ENCODE results near the gene ASB4. TPM values are rescaled to one million over a fixed set of nuclear protein-coding genes. Genes with fewer than 3 reads are reported as not detected.
"Not testable (repeated sequence)": the region's sequence is repeated elsewhere in the genome, so short reads cannot be mapped to it uniquely, and the experiment has no call there.

ASB4 gene
- total RNA-seq, 1 experiment from 2014 or later = not detected

DNA sequence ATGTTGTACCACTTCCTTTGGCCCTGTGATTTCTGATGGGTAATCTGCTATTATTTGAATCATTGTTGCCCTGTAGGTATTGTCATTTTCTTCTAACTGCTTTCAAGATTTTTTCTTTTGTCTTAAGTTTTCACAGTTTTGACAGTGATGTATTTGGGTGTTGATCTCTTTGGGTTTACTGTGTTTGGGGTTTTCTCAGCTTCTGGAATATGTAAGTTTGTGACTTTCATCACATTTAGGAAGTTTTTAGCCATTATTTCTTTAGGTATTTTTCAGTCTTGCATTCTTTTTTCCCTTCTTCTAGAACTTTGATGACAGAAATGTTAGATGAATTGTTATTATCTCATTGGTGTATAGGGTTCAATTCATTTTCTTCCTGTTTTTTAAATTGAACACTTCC lies 27.8 kb upstream of the ASB4 start:
- Histone ChIP-seq H3K9me3 (ENCODE audit: low read length) (no peaks in the 10 kb centered on the region), H3K4me1 (ENCODE audit: low read length) (peaks cover 4% of the 10 kb centered on the region), H3K36me3 (ENCODE audit: insufficient read depth, low read length) (no peaks in the 10 kb centered on the region), H3K4me2 (ENCODE audit: low read depth, low read length, poor library complexity, severe bottlenecking) (no peak overlapping the region), H3K9me2 (replicated peaks; ENCODE audit: insufficient read depth, low read length) (no peaks in the 10 kb centered on the region), H3K4me3 (ENCODE audit: low read length) (no peak overlapping the region), H2AFZ (ENCODE audit: low read length) (no peak overlapping the region), H3K27ac (ENCODE audit: low read length) (no peak overlapping the region), H4K20me1 (ENCODE audit: insufficient read depth, low read depth, low read length) (no peaks in the 10 kb centered on the region), H3K79me2 (ENCODE audit: low read length) (no peaks in the 10 kb centered on the region), H3K27me3 (ENCODE audit: low read length) (no peaks in the 10 kb centered on the region), H3K9ac (ENCODE audit: low read length) (no peak overlapping the region)
- no peak for DNase-seq

- H3K9me2 ChIP-seq (replicated peaks; ENCODE audit: insufficient read depth, low read length); H4K20me1 ChIP-seq (ENCODE audit: insufficient read depth, low read depth, low read length); H3K9me3 ChIP-seq (ENCODE audit: low read length); H3K4me1 ChIP-seq (ENCODE audit: low read length); H3K4me3 ChIP-seq (ENCODE audit: low read length); H3K27ac ChIP-seq (ENCODE audit: low read length); H3K36me3 ChIP-seq (ENCODE audit: insufficient read depth, low read length); H3K4me2 ChIP-seq (ENCODE audit: low read depth, low read length, poor library complexity, severe bottlenecking); H2AFZ ChIP-seq (ENCODE audit: low read length); H3K79me2 ChIP-seq (ENCODE audit: low read length); H3K27me3 ChIP-seq (ENCODE audit: low read length); H3K9ac ChIP-seq (ENCODE audit: low read length); DNase-seq: not testable (repeated sequence)
Measured at GRCh38 chr7:95460653-95461052, 25.1 kb upstream of the ASB4 start.

DNA sequence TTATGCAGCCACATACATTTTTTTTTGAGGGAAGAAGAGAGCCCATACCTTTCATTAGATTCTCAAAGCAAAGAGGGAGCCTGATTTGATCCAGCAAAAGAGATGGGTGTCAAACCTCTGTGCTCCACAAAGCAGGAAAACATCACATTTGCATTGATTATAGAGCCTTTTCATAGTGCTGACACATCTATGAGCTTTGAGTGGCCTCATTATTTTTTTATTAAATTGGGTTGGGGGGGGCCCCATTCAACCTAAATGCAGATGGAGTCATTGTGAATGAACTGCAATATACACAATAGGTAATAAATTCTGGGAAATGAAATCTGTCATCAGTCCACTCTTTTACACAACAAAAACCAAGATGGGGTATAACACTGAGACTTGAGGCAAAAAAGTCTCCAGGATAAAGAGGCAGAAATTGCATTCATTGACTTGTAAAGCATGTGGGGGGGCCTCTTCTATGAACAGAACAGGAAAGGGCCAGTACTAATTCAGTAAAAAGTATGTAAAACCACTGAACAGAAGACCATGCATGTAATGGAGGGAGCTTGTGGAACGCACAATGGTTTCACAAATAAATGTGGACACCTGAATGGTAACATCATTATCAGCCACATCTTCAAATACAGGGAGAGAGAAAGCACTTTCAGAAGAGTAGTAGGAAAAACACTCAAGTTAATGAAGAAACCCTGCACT lies 17.7 kb upstream of the ASB4 start:
- no peak overlapping the region for H2AFZ ChIP-seq (ENCODE audit: low read length)
- H3K4me2 ChIP-seq (ENCODE audit: low read depth, low read length, poor library complexity, severe bottlenecking) = no peak overlapping the region
- H3K79me2 ChIP-seq (ENCODE audit: low read length) = no peaks in the 10 kb centered on the region
- no peaks in the 10 kb centered on the region for H4K20me1 ChIP-seq (ENCODE audit: insufficient read depth, low read depth, low read length)
- no peaks in the 10 kb centered on the region for H3K27me3 ChIP-seq (ENCODE audit: low read length)
- no peak for DNase-seq
- no peak overlapping the region for H3K9ac ChIP-seq (ENCODE audit: low read length)
- H3K27ac ChIP-seq (ENCODE audit: low read length) = no peak overlapping the region
- no peak overlapping the region for H3K4me3 ChIP-seq (ENCODE audit: low read length)
- no peaks in the 10 kb centered on the region for H3K4me1 ChIP-seq (ENCODE audit: low read length)
- no peaks in the 10 kb centered on the region for H3K9me2 ChIP-seq (replicated peaks; ENCODE audit: insufficient read depth, low read length)
- no peaks in the 10 kb centered on the region for H3K9me3 ChIP-seq (ENCODE audit: low read length)
- no peaks in the 10 kb centered on the region for H3K36me3 ChIP-seq (ENCODE audit: insufficient read depth, low read length)

DNA sequence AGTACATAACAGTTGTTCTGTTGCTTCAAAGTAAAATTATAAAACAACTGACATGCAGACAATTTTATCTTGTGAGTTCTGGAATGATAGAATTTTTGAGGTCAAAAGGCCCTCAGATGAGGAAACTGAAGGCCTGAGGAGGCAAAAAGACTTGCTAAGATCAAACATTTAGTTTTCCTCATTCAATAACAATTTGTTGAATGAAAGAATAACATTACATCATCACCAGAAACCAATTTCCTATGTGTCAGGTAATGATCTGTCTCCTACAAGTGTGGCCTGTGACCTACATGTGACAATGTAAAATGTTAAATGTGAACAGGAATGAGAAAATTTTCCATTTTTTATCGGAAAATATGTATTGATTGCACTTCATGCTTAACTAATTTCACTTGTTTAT lies 16.6 kb upstream of the ASB4 start:
- Histone ChIP-seq H3K9me2 (replicated peaks; ENCODE audit: insufficient read depth, low read length) (no peaks in the 10 kb centered on the region), H3K36me3 (ENCODE audit: insufficient read depth, low read length) (no peaks in the 10 kb centered on the region), H3K4me3 (ENCODE audit: low read length) (no peak overlapping the region), H3K9ac (ENCODE audit: low read length) (no peak overlapping the region), H3K9me3 (ENCODE audit: low read length) (no peaks in the 10 kb centered on the region), H3K27me3 (ENCODE audit: low read length) (no peaks in the 10 kb centered on the region), H4K20me1 (ENCODE audit: insufficient read depth, low read depth, low read length) (no peaks in the 10 kb centered on the region), H3K27ac (ENCODE audit: low read length) (no peak overlapping the region), H3K79me2 (ENCODE audit: low read length) (no peaks in the 10 kb centered on the region), H3K4me2 (ENCODE audit: low read depth, low read length, poor library complexity, severe bottlenecking) (no peak overlapping the region), H2AFZ (ENCODE audit: low read length) (no peak overlapping the region), H3K4me1 (ENCODE audit: low read length) (no peaks in the 10 kb centered on the region)
- no peak for DNase-seq

DNA sequence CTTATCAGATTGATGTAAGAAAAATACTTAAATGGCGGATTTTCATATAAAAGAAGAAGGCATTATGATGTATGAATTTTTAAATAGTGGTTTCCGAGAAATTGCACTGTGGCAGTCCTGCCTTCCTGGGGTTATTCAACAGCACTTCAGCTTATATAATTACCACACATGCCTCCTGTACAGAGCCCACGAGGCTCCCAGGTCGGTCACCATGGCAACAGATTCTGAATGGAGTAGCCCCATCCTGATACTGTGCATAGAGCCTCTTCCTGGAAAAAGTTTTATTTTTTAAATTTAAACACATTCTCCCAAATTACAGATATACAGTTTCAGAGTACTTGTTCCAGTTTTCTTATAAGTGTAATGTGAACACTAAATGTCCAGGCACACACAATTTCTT lies 15.9 kb upstream of the ASB4 start:
- no peak overlapping the region for H3K4me2 ChIP-seq (ENCODE audit: low read depth, low read length, poor library complexity, severe bottlenecking)
- no peak overlapping the region for H2AFZ ChIP-seq (ENCODE audit: low read length)
- no peak for DNase-seq

GRCh38 chr7:95470452-95470851 lies 15.3 kb upstream of the ASB4 start:
- Histone ChIP-seq H3K4me3 (ENCODE audit: low read length) (no peak overlapping the region), H3K27me3 (ENCODE audit: low read length) (no peaks in the 10 kb centered on the region), H3K27ac (ENCODE audit: low read length) (no peak overlapping the region), H3K9ac (ENCODE audit: low read length) (no peak overlapping the region), H3K79me2 (ENCODE audit: low read length) (no peaks in the 10 kb centered on the region), H3K9me3 (ENCODE audit: low read length) (no peaks in the 10 kb centered on the region), H4K20me1 (ENCODE audit: insufficient read depth, low read depth, low read length) (no peaks in the 10 kb centered on the region), H2AFZ (ENCODE audit: low read length) (no peak overlapping the region), H3K4me1 (ENCODE audit: low read length) (no peaks in the 10 kb centered on the region), H3K9me2 (replicated peaks; ENCODE audit: insufficient read depth, low read length) (no peaks in the 10 kb centered on the region), H3K4me2 (ENCODE audit: low read depth, low read length, poor library complexity, severe bottlenecking) (no peak overlapping the region), H3K36me3 (ENCODE audit: insufficient read depth, low read length) (no peaks in the 10 kb centered on the region)
- DNase-seq = no peak

More for the DNA sequence above, 15.9 kb upstream of the ASB4 start:
- H3K79me2 ChIP-seq (ENCODE audit: low read length) = no peaks in the 10 kb centered on the region
- H3K9me2 ChIP-seq (replicated peaks; ENCODE audit: insufficient read depth, low read length) = no peaks in the 10 kb centered on the region
- H3K27ac ChIP-seq (ENCODE audit: low read length) = no peak overlapping the region
- H4K20me1 ChIP-seq (ENCODE audit: insufficient read depth, low read depth, low read length) = no peaks in the 10 kb centered on the region
- no peak overlapping the region for H3K9ac ChIP-seq (ENCODE audit: low read length)
- H3K4me1 ChIP-seq (ENCODE audit: low read length) = no peaks in the 10 kb centered on the region
- no peaks in the 10 kb centered on the region for H3K9me3 ChIP-seq (ENCODE audit: low read length)
- no peaks in the 10 kb centered on the region for H3K27me3 ChIP-seq (ENCODE audit: low read length)
- no peak overlapping the region for H3K4me3 ChIP-seq (ENCODE audit: low read length)
- no peaks in the 10 kb centered on the region for H3K36me3 ChIP-seq (ENCODE audit: insufficient read depth, low read length)

- Histone ChIP-seq H4K20me1 (ENCODE audit: insufficient read depth, low read depth, low read length) (no peaks in the 10 kb centered on the region), H3K27ac (ENCODE audit: low read length) (no peak overlapping the region), H3K4me2 (ENCODE audit: low read depth, low read length, poor library complexity, severe bottlenecking) (no peak overlapping the region), H3K9me2 (replicated peaks; ENCODE audit: insufficient read depth, low read length) (no peaks in the 10 kb centered on the region), H3K36me3 (ENCODE audit: insufficient read depth, low read length) (no peaks in the 10 kb centered on the region), H3K9me3 (ENCODE audit: low read length) (no peaks in the 10 kb centered on the region), H3K4me1 (ENCODE audit: low read length) (no peaks in the 10 kb centered on the region), H3K4me3 (ENCODE audit: low read length) (no peak overlapping the region), H3K27me3 (ENCODE audit: low read length) (no peaks in the 10 kb centered on the region), H3K79me2 (ENCODE audit: low read length) (no peaks in the 10 kb centered on the region), H3K9ac (ENCODE audit: low read length) (no peak overlapping the region), H2AFZ (ENCODE audit: low read length) (no peak overlapping the region)
- no peak for DNase-seq
Measured at GRCh38 chr7:95471071-95471470, 14.7 kb upstream of the ASB4 start.

DNA sequence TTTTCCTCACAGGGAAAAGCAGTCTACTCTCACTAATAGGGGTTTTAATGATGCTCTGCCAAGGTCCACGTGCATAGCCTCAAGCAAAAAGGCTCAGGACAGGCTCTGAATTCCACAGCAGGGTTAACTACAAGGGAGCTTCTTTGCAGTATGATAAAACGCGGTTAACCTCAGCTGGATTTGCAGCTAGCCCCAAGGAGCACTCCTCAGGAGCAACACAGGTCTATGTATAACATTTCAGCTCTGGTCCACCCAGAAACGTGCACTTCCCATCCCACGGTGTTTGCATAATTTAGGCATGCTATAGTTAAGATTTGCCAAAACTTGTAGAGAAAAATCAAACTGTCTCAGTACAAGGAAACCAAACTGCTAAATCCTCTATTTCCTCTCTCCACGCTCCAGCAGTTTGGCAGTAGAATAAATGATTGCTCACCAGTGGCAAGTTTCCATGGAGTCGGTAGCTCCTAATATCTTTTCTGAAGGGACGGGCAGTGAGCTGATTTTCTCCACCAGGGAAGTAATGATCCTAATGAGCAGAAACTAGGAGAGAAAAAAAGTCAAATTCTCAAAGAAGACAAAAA lies 13.1 kb upstream of the ASB4 start:
- H3K4me2 ChIP-seq (ENCODE audit: low read depth, low read length, poor library complexity, severe bottlenecking) = no peak overlapping the region
- no peaks in the 10 kb centered on the region for H3K36me3 ChIP-seq (ENCODE audit: insufficient read depth, low read length)
- no peak overlapping the region for H3K4me3 ChIP-seq (ENCODE audit: low read length)
- H3K9me2 ChIP-seq (replicated peaks; ENCODE audit: insufficient read depth, low read length) = no peaks in the 10 kb centered on the region
- no peak overlapping the region for H2AFZ ChIP-seq (ENCODE audit: low read length)
- H3K9me3 ChIP-seq (ENCODE audit: low read length) = no peaks in the 10 kb centered on the region
- no peak overlapping the region for H3K27ac ChIP-seq (ENCODE audit: low read length)
- H3K79me2 ChIP-seq (ENCODE audit: low read length) = no peaks in the 10 kb centered on the region
- no peak for DNase-seq
- H3K4me1 ChIP-seq (ENCODE audit: low read length) = no peaks in the 10 kb centered on the region
- no peaks in the 10 kb centered on the region for H4K20me1 ChIP-seq (ENCODE audit: insufficient read depth, low read depth, low read length)
- no peak overlapping the region for H3K9ac ChIP-seq (ENCODE audit: low read length)
- H3K27me3 ChIP-seq (ENCODE audit: low read length) = no peaks in the 10 kb centered on the region
